HG03108 (cell line): ENCODE results near the gene SEC61A2.
"Not testable (repeated sequence)": the region's sequence is repeated elsewhere in the genome, so short reads cannot be mapped to it uniquely, and the experiment has no call there.

Source experiments
- ATAC-seq: cut with Tn5 transposase; IDR thresholded peaks from one replicate; pipeline ENCODE4 v1.9.1; 2021; ENCODE audit warnings: moderate library complexity; ENCODE audit not compliant: unreplicated experiment

Gene SEC61A2

GRCh38 chr10:12158111-12158510 lies 28.6 kb downstream of the SEC61A2 start:
- ATAC-seq, result no peak

GRCh38 chr10:12160664-12161063 lies 31.2 kb downstream of the SEC61A2 start:
- no peak for ATAC-seq

GRCh38 chr10:12162927-12163326 lies 33.5 kb downstream of the SEC61A2 start:
- no peak for ATAC-seq

- no peak for ATAC-seq
These were observed 34.6 kb downstream of the SEC61A2 start for GRCh38 chr10:12164085-12164484.

- no peak for ATAC-seq
These were observed 35.6 kb downstream of the SEC61A2 start for GRCh38 chr10:12165036-12165435.

GRCh38 chr10:12165999-12166775 lies 36.7 kb downstream of the SEC61A2 start:
- no peak for ATAC-seq

GRCh38 chr10:12171512-12171911 lies 42.0 kb downstream of the SEC61A2 start:
- not testable (repeated sequence) for ATAC-seq

- no peak for ATAC-seq
These were observed 48.2 kb downstream of the SEC61A2 start for GRCh38 chr10:12177642-12178041.

GRCh38 chr10:12179606-12180170 lies 50.2 kb downstream of the SEC61A2 start:
- no peak for ATAC-seq

GRCh38 chr10:12180221-12180974 lies 50.9 kb downstream of the SEC61A2 start:
- no peak for ATAC-seq

GRCh38 chr10:12181065-12181775 lies 51.7 kb downstream of the SEC61A2 start:
- ATAC-seq, result peak; percentile 60

- no peak for ATAC-seq
These were observed 54.7 kb downstream of the SEC61A2 start for GRCh38 chr10:12184165-12184564.

GRCh38 chr10:12186323-12186722 lies 56.8 kb downstream of the SEC61A2 start:
- ATAC-seq, result no peak

- ATAC-seq, result no peak
These were observed 57.9 kb downstream of the SEC61A2 start for GRCh38 chr10:12187321-12187905.

GRCh38 chr10:12188656-12189055 lies 59.2 kb downstream of the SEC61A2 start:
- ATAC-seq, result no peak

- ATAC-seq, result no peak
These were observed 59.9 kb downstream of the SEC61A2 start for GRCh38 chr10:12189426-12189825.

GRCh38 chr10:12191715-12192114 lies 62.2 kb downstream of the SEC61A2 start:
- no peak for ATAC-seq

- no peak for ATAC-seq
These were observed 63.7 kb downstream of the SEC61A2 start for GRCh38 chr10:12193193-12193592.

GRCh38 chr10:12194752-12195271 lies 65.3 kb downstream of the SEC61A2 start:
- ATAC-seq, result no peak

GRCh38 chr10:12195281-12195602 lies 65.8 kb downstream of the SEC61A2 start:
- ATAC-seq, result no peak
